H1 (cell line): ENCODE measurements around the gene FAIM2. TPM values are rescaled to one million over a fixed set of nuclear protein-coding genes. Genes with fewer than 3 reads are reported as not detected.
A peak's percentile ranks its signal among the peaks of the same experiment; 100 is the strongest.

Experiments
- CTCF ChIA-PET: fragments of 300-600 bp; sonication (Branson Sonifier 250); formaldehyde crosslinking; loops from one replicate; lab custom pipeline; 2021; ENCODE audit not compliant: partially characterized antibody; lab: Charles Lee
- POLR2A ChIA-PET: fragments of 300-600 bp; sonication (Branson Sonifier 250); formaldehyde crosslinking; loops from one replicate; lab custom pipeline; 2021; ENCODE audit warnings: inconsistent platforms; ENCODE audit not compliant: partially characterized antibody; lab: Charles Lee
- DNase-seq, 2 experiments: peaks; one replicate each; pipeline versions ENCODE4 v3.0.0 to v3.0.0-alpha.2; 2010 to 2022; ENCODE audit warnings: low spot score in 2 of 2, low read depth in 1 of 2, mixed read lengths in 1 of 2
- FAIRE-seq: peaks from 2 replicates; lab custom pipeline; 2011; peaks lifted over from hg19 to GRCh38; lab: Jason Lieb, UNC
- H2AFZ ChIP-seq: 2 replicates; pipeline ENCODE4 v1.8.1; 2012; ENCODE audit warnings: low read length, inconsistent platforms
- H2AK5ac ChIP-seq: 2 replicates; pipeline ENCODE4 v1.6.1; 2013; ENCODE audit warnings: low read depth, low read length
- H2BK120ac ChIP-seq: replicated peaks from 2 replicates; pipeline ENCODE3; 2013; ENCODE audit warnings: low read depth, low read length, inconsistent platforms
- H2BK12ac ChIP-seq: 2 replicates; pipeline ENCODE4 v1.6.1; 2013; ENCODE audit warnings: low read depth, low read length
- H2BK15ac ChIP-seq: 2 replicates; pipeline ENCODE4 v1.6.1; 2013; ENCODE audit warnings: low read length
- H2BK20ac ChIP-seq: 2 replicates; pipeline ENCODE4 v1.6.1; 2013; ENCODE audit warnings: low read length
- H2BK5ac ChIP-seq: 2 replicates; pipeline ENCODE4 v1.6.1; 2013; ENCODE audit warnings: low read depth, low read length
- H3K14ac ChIP-seq: 2 replicates; pipeline ENCODE4 v1.6.1; 2013; ENCODE audit warnings: inconsistent platforms; ENCODE audit not compliant: insufficient read length
- H3K18ac ChIP-seq: 2 replicates; pipeline ENCODE4 v1.6.1; 2013; ENCODE audit warnings: low read length; ENCODE audit errors: extremely low read depth
- H3K23ac ChIP-seq: 2 replicates; pipeline ENCODE4 v1.6.1; 2013; ENCODE audit warnings: inconsistent platforms; ENCODE audit not compliant: insufficient read length
- H3K23me2 ChIP-seq: 2 replicates; pipeline ENCODE4 v1.6.1; 2013; ENCODE audit warnings: low read depth, low read length
- H3K27ac ChIP-seq: 2 replicates; pipeline ENCODE4 v1.6.1; 2011; ENCODE audit warnings: low read depth, low read length, inconsistent platforms
- H3K27me3 ChIP-seq, 4 experiments: replicated peaks in 1 of 4; 1 replicate in 1 of 4; 2 replicates in 3 of 4; pipeline versions ENCODE4 v1.6.1 to v1.8.1; 2011 to 2013; ENCODE audit warnings: low read length in 3 of 4, mild to moderate bottlenecking in 3 of 4, inconsistent platforms in 2 of 4, mixed read lengths in 2 of 4, moderate library complexity in 1 of 4; ENCODE audit not compliant: control insufficient read depth in 3 of 4, insufficient read depth in 3 of 4; ENCODE audit errors: extremely low read depth in 1 of 4
- H3K36me3 ChIP-seq, 4 experiments: 2 replicates each; pipeline versions ENCODE4 v1.6.1 to v1.8.1; 2011 to 2013; ENCODE audit warnings: mild to moderate bottlenecking in 4 of 4, low read length in 3 of 4, moderate library complexity in 2 of 4, control low read depth in 1 of 4, inconsistent platforms in 1 of 4; ENCODE audit not compliant: insufficient read depth in 4 of 4, control insufficient read depth in 2 of 4
- H3K4ac ChIP-seq: replicated peaks from 2 replicates; pipeline ENCODE3; 2013; ENCODE audit warnings: low read length, low read depth, mixed read lengths, inconsistent platforms; ENCODE audit not compliant: insufficient read length
- H3K4me1 ChIP-seq, 4 experiments: replicated peaks in 1 of 4; 1 replicate in 1 of 4; 2 replicates in 3 of 4; pipeline versions ENCODE4 v1.6.1 to v1.8.1; 2011 to 2013; ENCODE audit warnings: low read length in 3 of 4, inconsistent platforms in 2 of 4, mixed read lengths in 1 of 4; ENCODE audit not compliant: insufficient read depth in 4 of 4, control insufficient read depth in 3 of 4
- H3K4me2 ChIP-seq, 2 experiments: 2 replicates each; pipeline versions ENCODE4 v1.6.1 to v1.8.1; 2011 to 2013; ENCODE audit warnings: low read depth in 2 of 2, low read length in 2 of 2, control low read depth in 1 of 2, inconsistent platforms in 1 of 2, mild to moderate bottlenecking in 1 of 2; ENCODE audit not compliant: insufficient read depth in 1 of 2
- H3K4me3 ChIP-seq, 4 experiments: fragments of 200-600, 300-600 bp in 1 of 4; sonication (generic), shearing (Covaris generic), sonication (Bioruptor Twin) in 1 of 4; 2 replicates each; pipeline versions ENCODE4 v1.5.1 to v1.8.1; 2011 to 2016; ENCODE audit warnings: low read length in 4 of 4, low read depth in 3 of 4, control low read depth in 2 of 4, inconsistent platforms in 2 of 4, mild to moderate bottlenecking in 2 of 4, mixed read lengths in 1 of 4, moderate library complexity in 1 of 4; ENCODE audit not compliant: insufficient read depth in 2 of 4; ENCODE audit errors: extremely low read depth in 1 of 4
- H3K56ac ChIP-seq: replicated peaks from 2 replicates; pipeline ENCODE3; 2013; ENCODE audit warnings: low read depth, mild to moderate bottlenecking, mixed read lengths, low read length, inconsistent platforms; ENCODE audit not compliant: insufficient read length
- H3K79me1 ChIP-seq: 2 replicates; pipeline ENCODE4 v1.6.1; 2013; ENCODE audit warnings: low read depth, low read length, control low read depth
- H3K79me2 ChIP-seq, 2 experiments: 2 replicates each; pipeline versions ENCODE4 v1.6.1 to v1.8.1; 2012 to 2013; ENCODE audit warnings: low read length in 2 of 2, mild to moderate bottlenecking in 2 of 2, inconsistent platforms in 1 of 2; ENCODE audit not compliant: insufficient read depth in 2 of 2, control insufficient read depth in 1 of 2
- H3K9ac ChIP-seq, 4 experiments: replicated peaks in 1 of 4; 1 replicate in 1 of 4; 2 replicates in 3 of 4; pipeline versions ENCODE4 v1.6.1 to v1.8.1; 2011 to 2013; ENCODE audit warnings: low read depth in 3 of 4, low read length in 3 of 4, control low read depth in 2 of 4, mild to moderate bottlenecking in 2 of 4, moderate library complexity in 2 of 4, inconsistent platforms in 1 of 4; ENCODE audit errors: extremely low read depth in 1 of 4
- H3K9me3 ChIP-seq, 2 experiments: 2 replicates each; pipeline versions ENCODE4 v1.6.1 to v1.8.1; 2012 to 2013; ENCODE audit warnings: mild to moderate bottlenecking in 2 of 2, moderate library complexity in 2 of 2, control low read depth in 1 of 2, inconsistent platforms in 1 of 2, low read depth in 1 of 2, low read length in 1 of 2, mixed read lengths in 1 of 2; ENCODE audit not compliant: insufficient read depth in 2 of 2
- H4K20me1 ChIP-seq, 2 experiments: replicated peaks in 1 of 2; 2 replicates each; pipeline versions ENCODE3 to v1.8.1; 2011 to 2013; ENCODE audit warnings: inconsistent platforms in 2 of 2, low read length in 2 of 2, mild to moderate bottlenecking in 1 of 2; ENCODE audit not compliant: insufficient read depth in 2 of 2, control insufficient read depth in 1 of 2
- H4K5ac ChIP-seq: 2 replicates; pipeline ENCODE4 v1.6.1; 2013; ENCODE audit warnings: low read length, low read depth, mixed read lengths, inconsistent platforms; ENCODE audit not compliant: insufficient read length
- H4K8ac ChIP-seq: 2 replicates; pipeline ENCODE4 v1.8.0; 2013; ENCODE audit warnings: mild to moderate bottlenecking, moderate library complexity, low read length, inconsistent platforms; ENCODE audit not compliant: insufficient read depth; ENCODE audit errors: extremely low read depth
- H4K91ac ChIP-seq: replicated peaks from 2 replicates; pipeline ENCODE3; 2013; ENCODE audit warnings: low read length, mixed read lengths, inconsistent platforms; ENCODE audit not compliant: insufficient read length
- POLR2A ChIP-seq, 2 experiments: IDR thresholded peaks; 1 replicate in 1 of 2; 2 replicates in 1 of 2; pipeline ENCODE4 v1.6.1; 2011; ENCODE audit warnings: low read depth in 2 of 2, low read length in 2 of 2, mild to moderate bottlenecking in 2 of 2; ENCODE audit errors: control extremely low read depth in 1 of 2
- WGBS, 2 experiments: shearing (Covaris generic) in 1 of 2; methylation state at CpG; one replicate each; pipeline versions ENCODE4 v1.1.6 to v1.1.7; 2013 to 2015; ENCODE audit warnings: low lambda C conversion rate in 2 of 2, mixed read lengths in 2 of 2, inconsistent platforms in 1 of 2, low coverage in 1 of 2, missing lambda C conversion rate in 1 of 2; ENCODE audit not compliant: insufficient replicate concordance in 2 of 2, insufficient coverage in 1 of 2, insufficient read length in 1 of 2; ENCODE audit errors: extremely low coverage in 1 of 2, missing lambda C conversion rate in 1 of 2; 5-methylcytosine and 5-hydroxymethylcytosine counted together
- polyA plus RNA-seq, 7 experiments: library from polyadenylated mRNA; depleted of rRNA in 3 of 7; stranded (reverse) in 5 of 7; unstranded in 2 of 7; fragments of >200 nt in 5 of 7; fragments of 200-250 nt in 2 of 7; gene quantifications; 1 replicate in 5 of 7; 2 replicates in 1 of 7; 4 replicates in 1 of 7; pipeline versions ENCODE4 v1.2.1 to v1.2.3, GENCODE V29; 2011 to 2013; ENCODE audit warnings: missing spikeins in 2 of 7, mixed read lengths in 2 of 7
- total RNA-seq: library from RNA; stranded (reverse); fragmentation: NEBNext Ultra II Directional; extraction: Animal tissue kit (Norgen Biotek cat#: 25700); gene quantifications from 2 replicates; pipeline ENCODE4 v1.2.1, GENCODE V29; 2021

The FAIM2 gene
- total and polyA plus RNA-seq, 2 of the 8 experiments (the other 6 are each of a cell fraction or from before 2014, with no cell fraction given), result 0.89 to 1.3 TPM

GRCh38 chr12:49868449-49868848 is 35.3 kb downstream of the FAIM2 start:
- WGBS, 2 experiments, result 86% methylated on average over 16 of the region's 16 CpGs; no CpG with 5 or more reads in 1 of the 2 experiments
- FAIRE-seq, result no peak
- Histone ChIP-seq H2AK5ac (no peak overlapping the region), H3K23ac (no peak overlapping the region), H2BK5ac (no peak overlapping the region), H4K8ac (peak overlapping the region; percentile 7), H3K23me2 (no peaks in the 10 kb centered on the region), H4K91ac (no peak overlapping the region), H2AFZ (no peak overlapping the region), H3K4me3 (no peak overlapping the region), H3K27me3 (peaks cover 0 to 2% (median 0%) of the 10 kb centered on the region in 4 experiments; a peak in 1 of 7 replicates), H3K14ac (no peak overlapping the region), H3K27ac (no peak overlapping the region), H3K4me1 (peaks cover 0 to 3% (median 1%) of the 10 kb centered on the region in 4 experiments; a peak in 3 of 7 replicates), H3K18ac (no peak overlapping the region), H2BK20ac (no peak overlapping the region), H2BK12ac (no peak overlapping the region), H3K4ac (no peak overlapping the region), H3K9ac (no peak overlapping the region), H3K79me2 (no peaks in the 10 kb centered on the region), H3K9me3 (no peaks in the 10 kb centered on the region), H3K79me1 (no peaks in the 10 kb centered on the region), H3K56ac (no peak overlapping the region), H2BK120ac (no peak overlapping the region), H3K36me3 (no peaks in the 10 kb centered on the region), H3K4me2 (no peak overlapping the region), H2BK15ac (no peak overlapping the region)
- CTCF ChIA-PET, result interaction anchor here (0.6 to 10.0 kb wide), 27 partner anchors 14 to 1968 kb away, joined by 3 to 137 read pairs (median 11); partner anchors contain the start of genes AQP2, AQP5 and TMBIM6
- POLR2A ChIA-PET, result interaction anchor here (1.1 to 1.2 kb wide), 2 partner anchors 15 to 157 kb away, joined by 3 to 4 read pairs; partner anchors contain the start of gene RACGAP1
- TF ChIP-seq POLR2A (IDR thresholded peaks at IDR 0.05; ENCODE audit: control extremely low read depth in 1 of 2, low read depth in 2 of 2, low read length in 2 of 2), result no peak
- TF ChIP-seq, all 59 proteins: peak for 0
- Histone ChIP-seq H4K5ac (no peak overlapping the region), H4K20me1 (no peaks in the 10 kb centered on the region)
- DNase-seq, result peak in 1 of 2 experiments; percentile 28
